A673 (cell line): ENCODE data around the gene DIS3L2. TPM values are rescaled to one million over a fixed set of nuclear protein-coding genes. Genes with fewer than 3 reads are reported as not detected.

ENCODE experiments used
- BruUV-seq: library from RNA; stranded (reverse); fragments of 400-500 nt; replicated peaks from 2 replicates; lab custom pipeline; 2021; lab: Mats Ljungman, UMichigan
- CTCF ChIA-PET: fragments of 300-600 bp; sonication (Branson Sonifier 250); formaldehyde crosslinking; loops from one replicate; lab custom pipeline; 2022; ENCODE audit warnings: antibody characterized with exemption; lab: Charles Lee
- POLR2A ChIA-PET: fragments of 300-600 bp; sonication (Branson Sonifier 250); formaldehyde crosslinking; loops from one replicate; lab custom pipeline; 2022; ENCODE audit warnings: antibody characterized with exemption; ENCODE audit not compliant: low non-redundant PET; lab: Charles Lee
- DNase-seq: peaks from one replicate; pipeline ENCODE4 v3.0.0-alpha.2; 2015; ENCODE audit warnings: low spot score
- H3K27ac ChIP-seq: fragments of 200-600 bp; sonication (generic); 2 replicates; pipeline ENCODE4 v1.5.1; 2016; ENCODE audit warnings: mixed run types, low read depth, mild to moderate bottlenecking, mixed read lengths, antibody characterized with exemption, low read length; ENCODE audit not compliant: poor library complexity, severe bottlenecking
- H3K27me3 ChIP-seq: fragments of 200-600 bp; sonication (generic); replicated peaks from 2 replicates; pipeline ENCODE4 v1.6.1; 2017; ENCODE audit warnings: mixed run types, low read depth, mild to moderate bottlenecking, mixed read lengths, antibody characterized with exemption, low read length; ENCODE audit not compliant: insufficient read depth, poor library complexity
- H3K36me3 ChIP-seq: fragments of 200-600 bp; sonication (generic); 2 replicates; pipeline ENCODE4 v1.6.1; 2016; ENCODE audit warnings: mixed run types, mild to moderate bottlenecking, mixed read lengths, antibody characterized with exemption, low read length; ENCODE audit not compliant: insufficient read depth, poor library complexity, severe bottlenecking
- H3K4me1 ChIP-seq: fragments of 200-600 bp; sonication (generic); 2 replicates; pipeline ENCODE4 v1.6.1; 2017; ENCODE audit warnings: mixed run types, mild to moderate bottlenecking, mixed read lengths, antibody characterized with exemption, low read length; ENCODE audit not compliant: insufficient read depth, poor library complexity, severe bottlenecking
- H3K4me3 ChIP-seq: fragments of 200-600 bp; sonication (generic); 2 replicates; pipeline ENCODE4 v1.5.1; 2016; ENCODE audit warnings: low read depth, mixed run types, mild to moderate bottlenecking, mixed read lengths, low read length; ENCODE audit not compliant: poor library complexity, severe bottlenecking
- H3K9me3 ChIP-seq: fragments of 200-600 bp; sonication (generic); 2 replicates; pipeline ENCODE4 v1.6.1; 2016; ENCODE audit warnings: mixed run types, low read depth, mild to moderate bottlenecking, mixed read lengths, antibody characterized with exemption, low read length; ENCODE audit not compliant: poor library complexity, severe bottlenecking
- EZH2 ChIP-seq: fragments of 200-600 bp; sonication (generic); IDR thresholded peaks from 2 replicates; pipeline ENCODE4 v1.6.1; 2017; ENCODE audit warnings: borderline replicate concordance, low read depth, mild to moderate bottlenecking, mixed read lengths, antibody characterized with exemption, low read length; ENCODE audit not compliant: poor library complexity, severe bottlenecking
- intact Hi-C: fragments of 100-400 bp; cut with micrococcal nuclease; formaldehyde crosslinking; loops from one replicate; pipeline ENCODE4 v1.10.0; 2022; ENCODE audit not compliant: unreplicated experiment
- total RNA-seq: library from RNA; stranded (reverse); gene quantifications from 2 replicates; pipeline ENCODE4 v1.2.3, GENCODE V29; 2021
- TF ChIP-seq, protein P1 (sequence below): fragments of 300-800, 200-600 bp; sonication (generic); conservative IDR thresholded peaks from 2 replicates; pipeline ENCODE4 v1.5.1; 2017; ENCODE audit warnings: low read depth, mild to moderate bottlenecking, antibody characterized with exemption, low read length, moderate library complexity, mixed read lengths

Gene DIS3L2
- total RNA-seq, 1 experiment from 2014 or later = 38.7 TPM

DNA sequence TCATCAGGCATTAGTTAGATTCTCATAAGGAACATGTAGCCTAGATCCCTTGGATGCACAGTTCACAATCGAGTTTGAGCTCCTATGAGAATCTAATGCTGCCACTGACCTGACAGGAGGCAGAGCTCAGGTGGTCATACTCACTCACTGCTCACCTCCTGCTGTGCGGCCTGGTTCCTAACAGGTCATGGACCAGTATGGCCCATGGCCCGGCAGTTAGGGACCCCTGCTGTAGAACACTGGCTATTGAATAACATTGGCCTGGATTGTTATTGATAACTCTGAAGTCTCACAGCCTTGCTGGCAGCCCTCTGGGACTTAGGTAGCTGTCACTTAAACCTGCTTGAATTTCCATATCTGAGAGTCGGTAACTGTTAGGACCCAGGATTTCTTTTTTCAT lies 302.6 kb downstream of the DIS3L2 start:
- Histone ChIP-seq H3K27me3 (no peaks in the 10 kb centered on the region), H3K4me1 (no peaks in the 10 kb centered on the region), H3K4me3 (no peak overlapping the region), H3K27ac (no peak overlapping the region), H3K9me3 (no peaks in the 10 kb centered on the region), H3K36me3 (no peaks in the 10 kb centered on the region)
- no TSS peak for BruUV-seq
- no peak for TF ChIP-seq EZH2
- intact Hi-C loops = no loop called here
- no peak for DNase-seq
- CTCF ChIA-PET = no interaction called here
- POLR2A ChIA-PET = no interaction called here

DNA sequence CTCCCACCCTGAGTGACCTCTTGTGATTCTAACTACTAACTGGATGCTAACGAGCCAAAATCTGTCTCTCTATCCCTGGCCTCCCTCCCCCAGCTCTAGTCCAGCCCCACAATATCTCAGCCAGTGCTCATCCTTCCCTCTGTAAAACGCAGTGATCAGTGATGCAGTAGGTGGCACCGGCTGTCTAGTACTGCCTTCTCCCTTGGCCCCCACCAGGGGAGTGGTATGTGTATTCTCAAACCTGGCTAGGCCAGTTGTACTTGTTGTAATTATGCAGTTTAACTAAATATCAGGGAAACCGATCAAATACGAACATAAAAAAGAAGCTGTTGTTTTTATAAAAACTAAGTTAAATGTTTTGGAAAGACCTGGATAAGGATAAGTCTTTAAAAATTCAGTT lies 303.8 kb downstream of the DIS3L2 start:
- no TSS peak for BruUV-seq
- no peaks in the 10 kb centered on the region for H3K36me3 ChIP-seq

DNA sequence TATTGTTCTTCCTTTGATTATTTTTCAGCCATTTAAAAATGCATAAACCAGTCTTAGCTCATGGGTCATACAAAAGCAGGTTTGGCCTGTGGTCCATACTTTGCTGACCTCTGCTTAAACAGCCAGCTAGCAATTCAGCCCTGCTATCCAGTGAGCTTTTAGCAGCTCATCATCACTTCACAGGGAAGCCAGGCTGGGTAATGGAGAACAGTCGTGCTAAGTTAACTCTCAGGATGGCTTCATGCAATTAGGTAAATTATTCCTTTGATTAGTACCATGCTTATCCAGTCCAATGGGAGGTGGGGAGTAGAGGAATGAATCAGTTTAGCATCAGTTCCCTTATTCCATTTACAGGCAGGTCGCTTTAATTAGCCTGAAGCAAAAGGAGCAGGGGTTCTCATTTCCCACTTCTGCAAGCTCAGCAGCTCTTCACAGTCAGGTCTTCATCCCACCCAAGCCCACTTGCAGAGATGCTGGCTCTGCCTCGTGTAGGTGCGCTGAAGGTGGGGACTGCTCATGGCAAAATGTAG lies 307.2 kb downstream of the DIS3L2 start:
- H3K27me3 ChIP-seq = no peaks in the 10 kb centered on the region
- BruUV-seq = no TSS peak
- ChIA-PET CTCF (no interaction called here), POLR2A (no interaction called here)
- no peak overlapping the region for H3K27ac ChIP-seq
- no peak overlapping the region for H3K4me3 ChIP-seq
- no peaks in the 10 kb centered on the region for H3K4me1 ChIP-seq
- DNase-seq = no peak
- intact Hi-C loops = no loop called here
- H3K9me3 ChIP-seq = no peaks in the 10 kb centered on the region
- TF ChIP-seq, protein P1, sequence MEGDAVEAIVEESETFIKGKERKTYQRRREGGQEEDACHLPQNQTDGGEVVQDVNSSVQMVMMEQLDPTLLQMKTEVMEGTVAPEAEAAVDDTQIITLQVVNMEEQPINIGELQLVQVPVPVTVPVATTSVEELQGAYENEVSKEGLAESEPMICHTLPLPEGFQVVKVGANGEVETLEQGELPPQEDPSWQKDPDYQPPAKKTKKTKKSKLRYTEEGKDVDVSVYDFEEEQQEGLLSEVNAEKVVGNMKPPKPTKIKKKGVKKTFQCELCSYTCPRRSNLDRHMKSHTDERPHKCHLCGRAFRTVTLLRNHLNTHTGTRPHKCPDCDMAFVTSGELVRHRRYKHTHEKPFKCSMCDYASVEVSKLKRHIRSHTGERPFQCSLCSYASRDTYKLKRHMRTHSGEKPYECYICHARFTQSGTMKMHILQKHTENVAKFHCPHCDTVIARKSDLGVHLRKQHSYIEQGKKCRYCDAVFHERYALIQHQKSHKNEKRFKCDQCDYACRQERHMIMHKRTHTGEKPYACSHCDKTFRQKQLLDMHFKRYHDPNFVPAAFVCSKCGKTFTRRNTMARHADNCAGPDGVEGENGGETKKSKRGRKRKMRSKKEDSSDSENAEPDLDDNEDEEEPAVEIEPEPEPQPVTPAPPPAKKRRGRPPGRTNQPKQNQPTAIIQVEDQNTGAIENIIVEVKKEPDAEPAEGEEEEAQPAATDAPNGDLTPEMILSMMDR = no peak
- TF ChIP-seq EZH2 = no peak
- H3K36me3 ChIP-seq = no peaks in the 10 kb centered on the region

More for the DNA sequence above, 303.8 kb downstream of the DIS3L2 start:
- no peak overlapping the region for H3K4me3 ChIP-seq
- ChIA-PET POLR2A (no interaction called here), CTCF (no interaction called here)
- no peak overlapping the region for H3K27ac ChIP-seq
- H3K4me1 ChIP-seq = no peaks in the 10 kb centered on the region
- intact Hi-C loops = no loop called here
- H3K9me3 ChIP-seq = no peaks in the 10 kb centered on the region
- no peaks in the 10 kb centered on the region for H3K27me3 ChIP-seq
- no peak for DNase-seq
- TF ChIP-seq EZH2 = no peak
- TF ChIP-seq, protein P1 = no peak

DNA sequence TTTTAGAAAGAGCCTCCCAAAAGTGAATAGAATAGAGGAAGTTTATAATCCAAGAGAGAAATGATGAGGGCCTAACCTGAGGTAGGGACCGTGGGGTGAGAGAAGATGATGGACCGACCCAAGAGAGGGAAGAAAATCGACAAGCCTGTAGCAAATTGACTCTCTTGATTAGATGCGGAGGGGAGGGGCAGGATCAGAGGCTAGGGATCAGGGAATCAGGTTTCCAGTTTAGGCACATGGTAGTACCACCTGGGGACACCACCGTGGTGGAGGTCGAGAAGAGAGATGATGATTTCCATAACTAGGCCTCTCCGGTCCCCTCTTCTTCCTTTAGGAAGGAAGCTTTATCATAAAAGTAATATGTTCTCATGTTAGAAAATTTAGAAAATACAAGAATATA lies 308.4 kb downstream of the DIS3L2 start:
- DNase-seq = no peak
- CTCF ChIA-PET = no interaction called here
- TF ChIP-seq, protein P1 = no peak
- no peak for TF ChIP-seq EZH2
- BruUV-seq = no TSS peak
- no peak overlapping the region for H3K4me3 ChIP-seq
- H3K36me3 ChIP-seq = no peaks in the 10 kb centered on the region
- intact Hi-C loops = no loop called here
- no peaks in the 10 kb centered on the region for H3K27me3 ChIP-seq
- H3K27ac ChIP-seq = no peak overlapping the region
- H3K9me3 ChIP-seq = no peaks in the 10 kb centered on the region
- no peaks in the 10 kb centered on the region for H3K4me1 ChIP-seq
- POLR2A ChIA-PET = no interaction called here
